Measurements from ENCODE around the gene B3GALNT1.

B3GALNT1 gene

GRCh38 chr3:161073181-161073580, 32.0 kb downstream of the B3GALNT1 start:
- DNase-seq (ENCODE audit: extremely low read depth, insufficient read length), result no peak
- no peak for TF ChIP-seq CTCF (IDR thresholded peaks at IDR 0.05; ENCODE audit: insufficient read depth, low read length, poor library complexity, severe bottlenecking)
- no peaks in the 10 kb centered on the region for H3K36me3 ChIP-seq (ENCODE audit: control insufficient read depth, insufficient read depth, low read length)
- H3K4me3 ChIP-seq (replicated peaks; ENCODE audit: low read depth, low read length), result no peak overlapping the region
- no peaks in the 10 kb centered on the region for H3K27me3 ChIP-seq (replicated peaks; ENCODE audit: control insufficient read depth, insufficient read depth, low read length)

GRCh38 chr3:161072751-161073150, 32.4 kb downstream of the B3GALNT1 start:
- no peak overlapping the region for H3K4me3 ChIP-seq (replicated peaks; ENCODE audit: low read depth, low read length)
- no peaks in the 10 kb centered on the region for H3K27me3 ChIP-seq (replicated peaks; ENCODE audit: control insufficient read depth, insufficient read depth, low read length)
- DNase-seq (ENCODE audit: extremely low read depth, insufficient read length), result no peak
- TF ChIP-seq CTCF (IDR thresholded peaks at IDR 0.05; ENCODE audit: insufficient read depth, low read length, poor library complexity, severe bottlenecking), result no peak
- no peaks in the 10 kb centered on the region for H3K36me3 ChIP-seq (ENCODE audit: control insufficient read depth, insufficient read depth, low read length)

GRCh38 chr3:161072211-161072621, 32.9 kb downstream of the B3GALNT1 start:
- no peak for TF ChIP-seq CTCF (IDR thresholded peaks at IDR 0.05; ENCODE audit: insufficient read depth, low read length, poor library complexity, severe bottlenecking)
- H3K36me3 ChIP-seq (ENCODE audit: control insufficient read depth, insufficient read depth, low read length), result no peaks in the 10 kb centered on the region
- DNase-seq (ENCODE audit: extremely low read depth, insufficient read length), result no peak
- H3K27me3 ChIP-seq (replicated peaks; ENCODE audit: control insufficient read depth, insufficient read depth, low read length), result no peaks in the 10 kb centered on the region
- H3K4me3 ChIP-seq (replicated peaks; ENCODE audit: low read depth, low read length), result no peak overlapping the region

- Histone ChIP-seq H3K27me3 (replicated peaks; ENCODE audit: control insufficient read depth, insufficient read depth, low read length) (no peaks in the 10 kb centered on the region), H3K36me3 (ENCODE audit: control insufficient read depth, insufficient read depth, low read length) (no peaks in the 10 kb centered on the region), H3K4me3 (replicated peaks; ENCODE audit: low read depth, low read length) (no peak overlapping the region)
- no peak for DNase-seq (ENCODE audit: extremely low read depth, insufficient read length)
- TF ChIP-seq CTCF (IDR thresholded peaks at IDR 0.05; ENCODE audit: insufficient read depth, low read length, poor library complexity, severe bottlenecking), result no peak
These were observed 34.0 kb downstream of the B3GALNT1 start for GRCh38 chr3:161070980-161071663.

GRCh38 chr3:161070252-161070930, 34.8 kb downstream of the B3GALNT1 start:
- TF ChIP-seq CTCF (IDR thresholded peaks at IDR 0.05; ENCODE audit: insufficient read depth, low read length, poor library complexity, severe bottlenecking), result no peak
- Histone ChIP-seq H3K4me3 (replicated peaks; ENCODE audit: low read depth, low read length) (no peak overlapping the region), H3K36me3 (ENCODE audit: control insufficient read depth, insufficient read depth, low read length) (no peaks in the 10 kb centered on the region), H3K27me3 (replicated peaks; ENCODE audit: control insufficient read depth, insufficient read depth, low read length) (no peaks in the 10 kb centered on the region)
- no peak for DNase-seq (ENCODE audit: extremely low read depth, insufficient read length)
